SK-N-MC (cell line): ENCODE results near the gene GDF7.

Experiments used
- EZH2 ChIP-seq: fragments of 200-600 bp; sonication (generic); IDR thresholded peaks from one replicate; pipeline ENCODE4 v1.6.1; 2017; ENCODE audit warnings: antibody characterized with exemption
- FOXP2 ChIP-seq: optimal IDR thresholded peaks from 2 replicates; pipeline ENCODE3; 2011; ENCODE audit warnings: mild to moderate bottlenecking, moderate library complexity; ENCODE audit not compliant: insufficient read depth; ENCODE audit errors: extremely low read length, control extremely low read depth
- POLR2AphosphoS5 ChIP-seq: IDR thresholded peaks from 2 replicates; pipeline ENCODE4 v1.6.1; 2012; ENCODE audit warnings: mild to moderate bottlenecking, low read depth, low read length, borderline replicate concordance

GRCh38 chr2:20674974-20675679, 8.2 kb downstream of the GDF7 start:
- TF ChIP-seq POLR2AphosphoS5 (no peak), EZH2 (no peak), FOXP2 (no peak)
